Measurements from ENCODE around the gene ABCC12. TPM values are rescaled to one million over a fixed set of nuclear protein-coding genes. Genes with fewer than 3 reads are reported as not detected.

The ABCC12 gene
- polyA plus RNA-seq, 2 of the 4 experiments (the other 2 are of a cell fraction) = 0.23 TPM; not detected in 1

GRCh38 chr16:48188449-48189102 lies 32.8 kb upstream of the ABCC12 start:
- no peak for ATAC-seq
- no peaks in the 10 kb centered on the region for H3K9me3 ChIP-seq
- DNase-seq (ENCODE audit: low read depth in 1 of 2, low spot score in 1 of 2) = no peak
- H3K27ac ChIP-seq = no peak overlapping the region
- no peak for FAIRE-seq
- H3K4me1 ChIP-seq = no peaks in the 10 kb centered on the region
- no peak overlapping the region for H3K4me2 ChIP-seq
- no peak for TF ChIP-seq RNF2 (IDR thresholded peaks at IDR 0.05; ENCODE audit: borderline replicate concordance, low read depth)
- no peak for TF ChIP-seq FOSB (CRISPR knock-in tag; IDR thresholded peaks at IDR 0.05)
- no peak for TF ChIP-seq ESRRA (IDR thresholded peaks at IDR 0.05; ENCODE audit: borderline replicate concordance, low read length)
- no peak for TF ChIP-seq NPAS2 (CRISPR knock-in tag; IDR thresholded peaks at IDR 0.05; ENCODE audit: borderline replicate concordance)
- no peak for TF ChIP-seq KDM5A (IDR thresholded peaks at IDR 0.05)
- TF ChIP-seq CHD4 (IDR thresholded peaks at IDR 0.05; ENCODE audit: borderline replicate concordance) = no peak
- no peak for TF ChIP-seq HEYL (CRISPR knock-in tag; IDR thresholded peaks at IDR 0.05)
- TF ChIP-seq RFX5 (IDR thresholded peaks at IDR 0.05) = no peak
- TF ChIP-seq ZNF302 (CRISPR knock-in tag; IDR thresholded peaks at IDR 0.05) = no peak
- no peak for TF ChIP-seq HOXB5 (CRISPR knock-in tag; IDR thresholded peaks at IDR 0.05)
- TF ChIP-seq HMGXB4 (CRISPR knock-in tag; IDR thresholded peaks at IDR 0.05; ENCODE audit: borderline replicate concordance) = no peak
- TF ChIP-seq TFCP2L1 (CRISPR knock-in tag; IDR thresholded peaks at IDR 0.05) = no peak
- no peak for TF ChIP-seq EP300 (IDR thresholded peaks at IDR 0.05)
- TF ChIP-seq BHLHE40 (IDR thresholded peaks at IDR 0.05; ENCODE audit: low read depth, low read length) = no peak
- TF ChIP-seq ATOH8 (CRISPR knock-in tag; IDR thresholded peaks at IDR 0.05; ENCODE audit: low read depth) = no peak
- TF ChIP-seq E2F6 (IDR thresholded peaks at IDR 0.05; ENCODE audit: borderline replicate concordance, low read depth) = no peak
- TF ChIP-seq GATA3 (IDR thresholded peaks at IDR 0.05; ENCODE audit: borderline replicate concordance) = no peak
- no peak for TF ChIP-seq ZC3H11A (IDR thresholded peaks at IDR 0.05)
- TF ChIP-seq HDAC2 (IDR thresholded peaks at IDR 0.05) = no peak
- no peak for TF ChIP-seq PHF8 (IDR thresholded peaks at IDR 0.05; ENCODE audit: borderline replicate concordance, low read depth)
- 76% methylated on average over 6 of the region's 6 CpGs for WGBS (ENCODE audit: missing lambda C conversion rate)
- CTCF ChIA-PET = interaction anchor here (0.9 to 1.5 kb wide), 4 partner anchors 13 to 435 kb away, joined by 3 to 4 read pairs (median 4); no protein-coding TSS in a partner anchor
- POLR2A ChIA-PET = no interaction called here
- no peak overlapping the region for H3K4me3 ChIP-seq

GRCh38 chr16:48187779-48188178 lies 32.0 kb upstream of the ABCC12 start:
- no peak for FAIRE-seq
- POLR2A ChIA-PET = no interaction called here
- DNase-seq (ENCODE audit: low read depth in 1 of 2, low spot score in 1 of 2) = no peak
- WGBS (ENCODE audit: missing lambda C conversion rate) = 64% methylated on average over 4 of the region's 4 CpGs
- Histone ChIP-seq H3K4me2 (no peak overlapping the region), H3K27ac (no peak overlapping the region), H3K9me3 (no peaks in the 10 kb centered on the region), H3K4me3 (no peak overlapping the region), H3K4me1 (no peaks in the 10 kb centered on the region)
- CTCF ChIA-PET = interaction anchor here (0.7 to 1.4 kb wide), 4 partner anchors 14 to 1150 kb away, joined by 3 read pairs; no protein-coding TSS in a partner anchor
- no peak for ATAC-seq
- TF ChIP-seq HDAC2 (IDR thresholded peaks at IDR 0.05) (no peak), SREBF2 (IDR thresholded peaks at IDR 0.05) (no peak), MAFK (IDR thresholded peaks at IDR 0.05; ENCODE audit: partially characterized antibody) (no peak), PBX3 (IDR thresholded peaks at IDR 0.05) (no peak), RFX5 (IDR thresholded peaks at IDR 0.05) (no peak), REST (IDR thresholded peaks at IDR 0.05) (no peak), HOXA7 (CRISPR knock-in tag; IDR thresholded peaks at IDR 0.05) (no peak), HES2 (IDR thresholded peaks at IDR 0.05) (no peak), RARB (CRISPR knock-in tag; IDR thresholded peaks at IDR 0.05) (no peak), ESRRA (IDR thresholded peaks at IDR 0.05; ENCODE audit: borderline replicate concordance, low read length) (no peak), HMGXB4 (CRISPR knock-in tag; IDR thresholded peaks at IDR 0.05; ENCODE audit: borderline replicate concordance) (no peak), NPAS2 (CRISPR knock-in tag; IDR thresholded peaks at IDR 0.05; ENCODE audit: borderline replicate concordance) (no peak)

Data from A549 (cell line).